ENCODE data around the gene SALL1.

SALL1 gene

DNA sequence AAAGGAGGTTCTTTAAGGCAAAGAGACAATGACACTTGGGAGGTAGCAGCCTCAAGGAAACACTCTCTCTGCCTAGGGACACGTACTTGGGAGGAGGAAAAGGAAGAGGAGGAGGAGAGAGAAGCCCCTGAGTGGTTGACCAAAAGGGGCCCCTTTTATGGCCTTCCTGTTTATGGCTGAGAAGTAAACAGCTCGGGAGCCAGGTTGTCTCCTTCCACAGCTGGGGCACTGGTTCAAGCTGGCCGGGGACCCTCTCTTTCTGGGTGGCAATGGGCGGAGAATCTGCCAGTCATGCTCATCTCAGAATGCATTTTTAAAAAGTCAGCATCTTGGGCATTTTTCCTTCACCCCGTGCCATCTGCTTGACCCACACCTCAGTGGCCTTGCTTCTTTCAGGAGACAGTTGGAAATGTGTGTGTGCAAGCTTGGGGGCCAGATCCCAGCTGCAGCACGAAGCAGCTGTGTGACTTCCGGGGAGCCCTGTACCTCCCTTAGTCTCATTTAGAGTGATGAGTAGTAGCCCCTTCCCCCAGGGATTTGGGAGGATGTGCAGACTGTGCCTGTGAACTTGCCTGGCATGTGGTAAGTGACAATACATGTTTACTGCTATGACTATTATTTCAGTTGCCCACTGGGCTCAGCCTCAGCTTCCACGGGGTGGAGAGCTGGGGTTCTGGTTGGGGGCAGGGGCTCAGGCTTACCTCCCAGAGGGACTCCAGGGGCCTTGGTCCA, 33.8 kb upstream of the SALL1 start:
- Histone ChIP-seq H4K8ac (ENCODE audit: low read depth, low read length) (no peak overlapping the region), H3K36me3 (replicated peaks in 1 of 2; ENCODE audit: control insufficient read depth in 2 of 2, insufficient read depth in 2 of 2, low read length in 2 of 2) (no peaks in the 10 kb centered on the region), H4K91ac (ENCODE audit: low read depth, low read length, poor library complexity) (no peak overlapping the region), H2AFZ (ENCODE audit: low read length) (no peak overlapping the region), H2BK120ac (ENCODE audit: low read depth, low read length) (no peak overlapping the region), H3K4me2 (ENCODE audit: insufficient read depth, low read length, poor library complexity, severe bottlenecking) (no peak overlapping the region), H3K18ac (ENCODE audit: low read length) (no peak overlapping the region), H2BK12ac (ENCODE audit: low read length) (no peak overlapping the region), H3K79me1 (ENCODE audit: low read depth, low read length) (no peaks in the 10 kb centered on the region), H3K27ac (replicated peaks; ENCODE audit: low read length) (no peak overlapping the region), H2BK15ac (ENCODE audit: low read length) (no peak overlapping the region), H3K4me1 (ENCODE audit: control insufficient read depth in 2 of 2, insufficient read depth in 1 of 2, low read depth in 1 of 2, low read length in 2 of 2) (peaks cover 16 to 35% of the 10 kb centered on the region in 2 donors), H3K14ac (ENCODE audit: low read length) (no peak overlapping the region), H3K4ac (ENCODE audit: low read length) (no peak overlapping the region), H3K27me3 (ENCODE audit: control insufficient read depth in 3 of 3, insufficient read depth in 3 of 3, low read depth in 1 of 3, low read length in 3 of 3) (no peaks in the 10 kb centered on the region), H3K9me3 (replicated peaks in 1 of 2; ENCODE audit: control insufficient read depth in 2 of 2, insufficient read depth in 1 of 2, low read depth in 1 of 2, low read length in 2 of 2) (no peaks in the 10 kb centered on the region), H2BK5ac (ENCODE audit: low read length) (no peak overlapping the region), H3K9ac (ENCODE audit: low read depth, low read length, poor library complexity) (no peak overlapping the region), H3K23ac (ENCODE audit: low read depth, low read length, poor library complexity) (no peak overlapping the region), H2AK5ac (ENCODE audit: low read depth, low read length) (peak overlapping the region; percentile 2), H3K4me3 (ENCODE audit: low read length in 2 of 2) (no peak overlapping the region)
- no peak for DNase-seq (ENCODE audit: low spot score)
- WGBS, 2 donors (ENCODE audit: extremely low coverage in 2 of 2, insufficient read length in 2 of 2, insufficient replicate concordance in 1 of 2): no CpG with 5 or more reads among the region's 8 CpGs

DNA sequence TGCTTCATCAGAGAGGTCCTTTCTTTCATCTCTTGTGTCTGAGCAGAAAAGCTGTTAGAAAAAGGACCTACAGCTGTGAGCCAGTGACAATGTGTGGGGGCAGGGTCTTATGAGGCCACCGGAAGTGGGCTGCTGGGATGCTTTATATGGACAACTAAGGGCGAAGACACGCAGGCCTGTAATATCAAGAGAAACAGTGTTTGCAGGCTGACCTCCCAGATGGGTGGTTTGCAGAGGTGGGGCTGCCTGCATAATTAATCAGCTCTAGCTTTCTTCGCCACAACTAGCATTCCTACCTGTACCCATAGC, 30.4 kb upstream of the SALL1 start:
- H3K4me1 ChIP-seq (ENCODE audit: control insufficient read depth in 2 of 2, insufficient read depth in 1 of 2, low read depth in 1 of 2, low read length in 2 of 2): peaks cover 19 to 38% of the 10 kb centered on the region in 2 donors
- no peaks in the 10 kb centered on the region for H3K27me3 ChIP-seq (ENCODE audit: control insufficient read depth in 3 of 3, insufficient read depth in 3 of 3, low read depth in 1 of 3, low read length in 3 of 3)
- H3K18ac ChIP-seq (ENCODE audit: low read length): no peak overlapping the region
- H2AFZ ChIP-seq (ENCODE audit: low read length): no peak overlapping the region
- no peaks in the 10 kb centered on the region for H3K9me3 ChIP-seq (replicated peaks in 1 of 2; ENCODE audit: control insufficient read depth in 2 of 2, insufficient read depth in 1 of 2, low read depth in 1 of 2, low read length in 2 of 2)
- no peak overlapping the region for H4K8ac ChIP-seq (ENCODE audit: low read depth, low read length)
- H3K14ac ChIP-seq (ENCODE audit: low read length): no peak overlapping the region
- H3K79me1 ChIP-seq (ENCODE audit: low read depth, low read length): no peaks in the 10 kb centered on the region
- H4K91ac ChIP-seq (ENCODE audit: low read depth, low read length, poor library complexity): no peak overlapping the region
- WGBS, 2 donors (ENCODE audit: extremely low coverage in 2 of 2, insufficient read length in 2 of 2, insufficient replicate concordance in 1 of 2): no CpG with 5 or more reads among the region's 4 CpGs
- no peak overlapping the region for H2AK5ac ChIP-seq (ENCODE audit: low read depth, low read length)
- no peak overlapping the region for H3K4me2 ChIP-seq (ENCODE audit: insufficient read depth, low read length, poor library complexity, severe bottlenecking)
- H3K27ac ChIP-seq (replicated peaks; ENCODE audit: low read length): no peak overlapping the region
- no peak overlapping the region for H2BK15ac ChIP-seq (ENCODE audit: low read length)
- no peak overlapping the region for H3K9ac ChIP-seq (ENCODE audit: low read depth, low read length, poor library complexity)
- H3K36me3 ChIP-seq (replicated peaks in 1 of 2; ENCODE audit: control insufficient read depth in 2 of 2, insufficient read depth in 2 of 2, low read length in 2 of 2): no peaks in the 10 kb centered on the region
- H3K4ac ChIP-seq (ENCODE audit: low read length): no peak overlapping the region
- no peak overlapping the region for H2BK120ac ChIP-seq (ENCODE audit: low read depth, low read length)
- H2BK5ac ChIP-seq (ENCODE audit: low read length): no peak overlapping the region
- no peak overlapping the region for H2BK12ac ChIP-seq (ENCODE audit: low read length)
- no peak for DNase-seq (ENCODE audit: low spot score)
- no peak overlapping the region for H3K23ac ChIP-seq (ENCODE audit: low read depth, low read length, poor library complexity)
- peak overlapping the region in 1 of 2 donors; percentile 11 for H3K4me3 ChIP-seq (ENCODE audit: low read length in 2 of 2)

DNA sequence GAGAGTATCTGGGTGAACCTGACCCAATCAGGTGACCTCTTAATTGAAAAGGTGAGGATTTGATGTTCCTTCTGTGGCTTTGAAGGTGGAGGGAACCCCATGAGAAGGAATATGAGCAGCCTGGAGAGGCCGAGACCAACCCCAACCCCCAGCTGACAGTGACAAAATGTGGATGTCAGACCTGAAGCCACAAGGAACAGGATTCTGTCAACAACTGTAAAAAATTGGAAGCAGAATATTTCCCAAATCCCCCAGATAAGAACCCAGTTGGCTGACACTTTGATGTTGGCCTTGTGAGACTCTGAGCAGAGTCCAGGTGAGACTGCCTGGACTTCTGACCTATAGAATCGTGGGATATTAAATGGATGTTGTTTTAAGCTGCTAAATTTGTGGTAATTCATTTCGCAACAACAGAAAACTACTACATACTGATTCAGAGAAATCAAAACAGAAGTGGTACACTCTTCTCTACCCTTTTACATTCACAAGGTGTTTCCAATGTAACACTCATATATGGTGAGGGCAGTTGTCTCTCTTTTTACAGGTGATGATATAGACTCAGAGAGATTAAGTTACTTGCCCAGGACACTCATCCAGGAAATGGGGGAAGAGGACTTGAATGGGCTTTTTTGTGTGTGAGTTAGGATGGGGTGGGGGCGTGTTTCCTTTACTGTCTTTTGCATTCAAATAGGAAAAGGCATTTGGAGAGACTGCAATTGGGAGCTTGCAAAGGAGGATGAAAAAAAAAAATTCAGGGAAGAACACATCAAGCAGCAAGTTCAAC, 29.8 kb upstream of the SALL1 start:
- H4K91ac ChIP-seq (ENCODE audit: low read depth, low read length, poor library complexity): no peak overlapping the region
- H3K14ac ChIP-seq (ENCODE audit: low read length): no peak overlapping the region
- H3K4ac ChIP-seq (ENCODE audit: low read length): no peak overlapping the region
- no CpG with 5 or more reads among the region's 4 CpGs for WGBS, 2 donors (ENCODE audit: extremely low coverage in 2 of 2, insufficient read length in 2 of 2, insufficient replicate concordance in 1 of 2)
- H2AFZ ChIP-seq (ENCODE audit: low read length): no peak overlapping the region
- no peak overlapping the region for H2BK15ac ChIP-seq (ENCODE audit: low read length)
- H3K18ac ChIP-seq (ENCODE audit: low read length): no peak overlapping the region
- H3K9me3 ChIP-seq (replicated peaks in 1 of 2; ENCODE audit: control insufficient read depth in 2 of 2, insufficient read depth in 1 of 2, low read depth in 1 of 2, low read length in 2 of 2): no peaks in the 10 kb centered on the region
- no peak overlapping the region for H2BK120ac ChIP-seq (ENCODE audit: low read depth, low read length)
- H3K27ac ChIP-seq (replicated peaks; ENCODE audit: low read length): no peak overlapping the region
- no peak overlapping the region for H3K23ac ChIP-seq (ENCODE audit: low read depth, low read length, poor library complexity)
- H3K4me3 ChIP-seq (ENCODE audit: low read length in 2 of 2): no peak overlapping the region
- no peaks in the 10 kb centered on the region for H3K79me1 ChIP-seq (ENCODE audit: low read depth, low read length)
- H3K4me1 ChIP-seq (ENCODE audit: control insufficient read depth in 2 of 2, insufficient read depth in 1 of 2, low read depth in 1 of 2, low read length in 2 of 2): peaks cover 19 to 38% of the 10 kb centered on the region in 2 donors
- H4K8ac ChIP-seq (ENCODE audit: low read depth, low read length): no peak overlapping the region
- no peak overlapping the region for H2BK5ac ChIP-seq (ENCODE audit: low read length)
- H3K36me3 ChIP-seq (replicated peaks in 1 of 2; ENCODE audit: control insufficient read depth in 2 of 2, insufficient read depth in 2 of 2, low read length in 2 of 2): no peaks in the 10 kb centered on the region
- no peak for DNase-seq (ENCODE audit: low spot score)
- H2BK12ac ChIP-seq (ENCODE audit: low read length): no peak overlapping the region
- H3K27me3 ChIP-seq (ENCODE audit: control insufficient read depth in 3 of 3, insufficient read depth in 3 of 3, low read depth in 1 of 3, low read length in 3 of 3): no peaks in the 10 kb centered on the region
- no peak overlapping the region for H3K9ac ChIP-seq (ENCODE audit: low read depth, low read length, poor library complexity)
- H2AK5ac ChIP-seq (ENCODE audit: low read depth, low read length): no peak overlapping the region
- no peak overlapping the region for H3K4me2 ChIP-seq (ENCODE audit: insufficient read depth, low read length, poor library complexity, severe bottlenecking)

DNA sequence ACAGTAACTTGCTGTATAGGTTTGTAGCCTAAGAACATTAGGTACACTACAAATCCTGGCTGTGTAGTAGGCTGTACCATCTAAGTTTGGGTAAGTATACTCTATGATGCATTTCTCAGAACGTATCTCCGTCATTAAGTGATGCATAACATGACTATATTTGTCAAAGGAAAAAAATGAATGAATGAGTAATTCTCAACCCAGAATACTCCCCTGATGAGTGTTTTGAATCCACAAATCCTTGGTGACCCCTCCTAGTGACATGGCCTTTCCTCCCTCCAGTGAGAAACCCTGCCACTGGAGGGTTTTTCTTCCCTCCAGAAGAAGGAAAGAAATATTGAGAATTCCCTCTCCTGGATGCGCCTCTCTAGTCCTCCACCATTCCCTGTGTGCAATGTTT, 24.0 kb upstream of the SALL1 start:
- H3K4ac ChIP-seq (ENCODE audit: low read length): no peak overlapping the region
- H4K8ac ChIP-seq (ENCODE audit: low read depth, low read length): no peak overlapping the region
- peaks cover 10 to 11% of the 10 kb centered on the region in 2 donors for H3K9me3 ChIP-seq (replicated peaks in 1 of 2; ENCODE audit: control insufficient read depth in 2 of 2, insufficient read depth in 1 of 2, low read depth in 1 of 2, low read length in 2 of 2)
- H2BK12ac ChIP-seq (ENCODE audit: low read length): no peak overlapping the region
- no peak overlapping the region for H2BK5ac ChIP-seq (ENCODE audit: low read length)
- no peak overlapping the region for H4K91ac ChIP-seq (ENCODE audit: low read depth, low read length, poor library complexity)
- no peak overlapping the region for H2BK15ac ChIP-seq (ENCODE audit: low read length)
- WGBS, 2 donors (ENCODE audit: extremely low coverage in 2 of 2, insufficient read length in 2 of 2, insufficient replicate concordance in 1 of 2): no CpG with 5 or more reads among the region's 3 CpGs
- no peak overlapping the region for H2AFZ ChIP-seq (ENCODE audit: low read length)
- no peaks in the 10 kb centered on the region for H3K36me3 ChIP-seq (replicated peaks in 1 of 2; ENCODE audit: control insufficient read depth in 2 of 2, insufficient read depth in 2 of 2, low read length in 2 of 2)
- H2AK5ac ChIP-seq (ENCODE audit: low read depth, low read length): no peak overlapping the region
- no peak overlapping the region for H3K4me2 ChIP-seq (ENCODE audit: insufficient read depth, low read length, poor library complexity, severe bottlenecking)
- no peaks in the 10 kb centered on the region for H3K79me1 ChIP-seq (ENCODE audit: low read depth, low read length)
- no peak overlapping the region for H3K27ac ChIP-seq (replicated peaks; ENCODE audit: low read length)
- no peak overlapping the region for H3K9ac ChIP-seq (ENCODE audit: low read depth, low read length, poor library complexity)
- H3K4me3 ChIP-seq (ENCODE audit: low read length in 2 of 2): no peak overlapping the region
- H2BK120ac ChIP-seq (ENCODE audit: low read depth, low read length): no peak overlapping the region
- H3K18ac ChIP-seq (ENCODE audit: low read length): no peak overlapping the region
- no peak overlapping the region for H3K14ac ChIP-seq (ENCODE audit: low read length)
- no peak overlapping the region for H3K23ac ChIP-seq (ENCODE audit: low read depth, low read length, poor library complexity)
- H3K27me3 ChIP-seq (ENCODE audit: control insufficient read depth in 3 of 3, insufficient read depth in 3 of 3, low read depth in 1 of 3, low read length in 3 of 3): no peaks in the 10 kb centered on the region
- DNase-seq (ENCODE audit: low spot score): no peak
- H3K4me1 ChIP-seq (ENCODE audit: control insufficient read depth in 2 of 2, insufficient read depth in 1 of 2, low read depth in 1 of 2, low read length in 2 of 2): peaks cover 5 to 8% of the 10 kb centered on the region in 2 donors
